Stimulated activated CD8-positive, alpha-beta memory T cell treated with anti-CD3 and anti-CD28 coated beads, Interleukin-15, amount 100 ng/mL, for 1 hour (primary cell): Measurements from ENCODE around the gene CTNNBL1.

Source experiments
- DNase-seq: peaks from one replicate; pipeline ENCODE4 v3.0.0-alpha.2; 2020; ENCODE audit warnings: low read depth

Gene CTNNBL1

DNA sequence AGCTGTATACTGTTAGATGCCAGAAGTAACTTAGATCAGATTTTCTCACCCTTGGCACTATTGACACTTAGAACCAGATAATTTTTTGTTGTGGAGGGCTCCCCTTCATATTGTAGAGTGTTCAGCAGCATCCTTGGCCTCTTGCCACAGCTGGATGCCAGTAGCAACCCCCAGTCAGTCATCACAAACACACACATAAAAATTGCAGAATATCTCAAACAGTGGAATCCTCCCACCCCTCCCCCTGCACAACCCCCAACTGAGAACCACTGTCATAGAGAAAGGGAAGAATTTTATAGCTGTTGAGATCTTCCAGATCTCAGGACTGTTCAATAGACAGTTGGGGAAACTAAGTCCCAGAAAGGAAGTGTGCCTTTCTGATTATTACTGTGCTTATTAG is 127.9 kb downstream of the CTNNBL1 start:
- DNase-seq: no peak

DNA sequence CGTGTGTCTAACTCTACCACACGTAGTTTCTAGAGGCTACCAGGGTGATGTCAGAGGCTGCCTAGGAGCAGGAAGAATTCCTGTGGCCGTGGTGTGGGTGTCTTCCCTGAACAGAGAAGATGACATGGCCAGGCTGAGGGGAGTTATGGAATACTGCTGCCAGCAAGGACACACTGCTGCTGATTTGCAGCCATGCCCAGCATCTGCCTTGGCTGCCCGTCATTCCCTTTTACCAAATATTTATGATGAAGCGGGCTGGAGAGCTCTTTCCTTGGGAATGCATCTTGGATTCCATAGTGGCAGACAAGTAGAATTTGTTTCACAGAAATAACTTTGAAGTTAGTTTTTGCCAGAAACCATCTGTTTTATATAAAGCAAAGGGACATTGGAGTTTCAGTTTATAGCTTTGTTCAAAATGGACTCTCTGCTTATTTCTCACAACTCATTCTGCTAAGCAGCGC is 128.3 kb downstream of the CTNNBL1 start:
- no peak for DNase-seq

DNA sequence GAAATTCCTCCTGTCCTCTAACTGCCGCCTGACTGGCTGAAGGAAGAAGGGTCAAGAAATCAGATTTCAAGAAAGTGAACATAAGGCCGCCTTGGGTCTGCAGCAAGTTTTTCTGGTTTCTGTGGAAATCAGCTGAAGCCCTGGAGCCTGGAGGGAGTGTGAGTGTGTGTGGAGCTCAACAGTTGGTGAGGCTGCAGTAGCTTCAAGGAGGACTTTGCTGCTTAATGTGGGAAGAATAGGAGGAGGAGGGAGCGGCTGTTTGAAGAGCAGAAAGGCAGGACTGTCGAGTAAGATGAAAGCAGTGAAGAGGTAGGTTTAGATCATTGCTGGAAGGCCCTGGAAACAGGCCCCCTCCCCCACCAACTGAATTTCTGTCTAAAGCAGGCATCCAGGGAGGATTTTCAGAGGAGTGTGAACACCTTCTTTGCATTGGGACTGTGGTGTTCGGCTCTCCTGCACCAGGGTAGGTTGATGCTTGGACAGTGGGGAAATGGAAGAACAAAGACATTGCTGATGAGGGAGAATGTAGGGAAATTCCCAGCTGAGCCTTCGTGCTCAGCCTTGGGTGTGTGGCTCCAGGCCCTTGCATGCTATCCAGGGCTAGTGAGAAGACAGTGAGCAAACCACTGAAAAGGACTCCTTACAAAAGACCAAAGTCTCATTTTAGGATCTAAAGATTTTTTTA is 129.6 kb downstream of the CTNNBL1 start:
- no peak for DNase-seq

DNA sequence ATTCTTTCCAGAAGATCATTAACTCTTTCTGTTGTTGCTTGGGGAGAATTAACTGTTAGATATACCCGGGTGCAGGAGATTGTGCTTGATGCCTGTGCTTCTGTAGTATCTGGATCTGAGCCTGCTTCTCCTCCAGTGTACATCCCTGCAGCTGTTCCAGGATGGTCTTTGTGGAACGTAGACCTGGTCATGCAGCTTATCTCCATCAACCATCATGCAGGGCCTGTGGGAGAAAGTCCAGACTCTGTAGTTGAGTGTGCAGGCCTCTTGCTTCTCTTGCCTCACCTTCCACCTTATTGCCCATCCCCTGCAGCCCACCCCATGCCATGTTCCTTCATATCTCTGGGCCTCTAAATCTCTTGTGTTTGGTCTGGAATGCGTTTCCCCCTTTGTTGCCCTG is 133.8 kb downstream of the CTNNBL1 start:
- DNase-seq: no peak

DNA sequence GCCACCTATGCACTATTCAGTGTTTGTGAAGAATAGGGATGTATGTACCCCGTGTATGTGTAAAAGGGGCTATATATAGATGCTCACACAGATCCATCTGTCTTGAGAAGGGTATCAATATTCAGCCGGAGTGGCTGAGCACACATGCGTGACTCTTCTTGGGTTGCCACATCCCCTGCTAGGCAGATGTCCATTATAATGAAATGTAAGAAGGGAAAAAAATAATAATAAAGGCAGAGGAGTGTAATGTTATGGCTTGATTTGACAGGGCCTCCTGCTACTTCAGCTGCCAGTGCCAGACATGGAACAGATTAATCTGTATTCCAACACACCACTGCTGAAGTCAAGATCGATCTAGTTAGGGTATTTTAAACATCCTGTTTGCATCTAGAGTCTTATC is 134.9 kb downstream of the CTNNBL1 start:
- no peak for DNase-seq

DNA sequence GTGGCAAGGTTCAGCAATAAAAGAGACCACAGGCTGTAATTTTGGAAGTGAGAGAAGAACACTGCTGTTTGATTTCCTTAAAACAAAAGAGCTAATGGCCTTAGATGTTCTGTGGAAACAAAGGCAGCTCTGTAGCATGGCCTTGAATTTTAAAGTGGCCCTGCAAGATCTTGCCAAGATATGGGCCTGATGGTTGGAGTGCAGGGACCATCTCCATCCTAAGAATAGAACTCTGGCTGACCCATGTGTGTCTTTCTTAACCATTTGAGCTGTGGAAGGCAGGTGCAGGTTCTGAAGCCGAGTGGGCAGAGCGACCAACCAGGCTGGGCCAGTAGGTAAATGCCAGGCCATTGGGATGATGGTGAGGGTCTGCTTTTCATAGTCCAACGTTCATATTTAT is 135.3 kb downstream of the CTNNBL1 start:
- no peak for DNase-seq

DNA sequence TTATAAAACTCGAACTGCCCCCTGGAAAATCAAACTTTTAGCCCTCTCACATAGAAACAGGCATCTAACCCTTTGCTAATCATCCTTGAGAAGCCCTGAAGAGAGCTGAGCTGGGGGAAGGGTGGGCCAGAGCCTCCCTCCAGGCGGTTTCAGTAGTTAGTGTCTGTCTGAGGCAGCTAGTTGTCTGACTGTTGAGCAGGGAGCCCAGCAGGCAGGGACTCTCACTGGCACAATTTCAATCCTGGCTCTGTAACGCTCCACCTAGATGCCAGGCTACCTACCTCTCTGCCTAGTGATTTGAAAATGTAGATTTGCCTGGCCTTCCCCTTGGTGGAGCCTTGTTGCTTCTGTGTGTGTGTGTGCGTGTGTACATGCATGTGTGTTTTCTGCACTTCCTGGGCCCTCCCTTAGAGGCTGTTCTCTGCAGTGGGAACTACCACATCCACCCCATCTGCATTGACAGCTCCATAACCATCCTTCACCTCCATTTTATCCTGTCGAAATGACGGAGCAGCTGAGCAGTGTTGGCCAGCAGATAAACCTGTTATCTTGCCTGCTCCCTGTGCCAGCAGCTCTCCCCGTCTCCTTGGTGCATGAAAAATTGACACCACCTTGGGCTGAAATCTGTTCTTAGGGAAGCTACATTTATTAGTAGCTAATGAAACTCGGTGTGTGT is 139.5 kb downstream of the CTNNBL1 start:
- DNase-seq: no peak

DNA sequence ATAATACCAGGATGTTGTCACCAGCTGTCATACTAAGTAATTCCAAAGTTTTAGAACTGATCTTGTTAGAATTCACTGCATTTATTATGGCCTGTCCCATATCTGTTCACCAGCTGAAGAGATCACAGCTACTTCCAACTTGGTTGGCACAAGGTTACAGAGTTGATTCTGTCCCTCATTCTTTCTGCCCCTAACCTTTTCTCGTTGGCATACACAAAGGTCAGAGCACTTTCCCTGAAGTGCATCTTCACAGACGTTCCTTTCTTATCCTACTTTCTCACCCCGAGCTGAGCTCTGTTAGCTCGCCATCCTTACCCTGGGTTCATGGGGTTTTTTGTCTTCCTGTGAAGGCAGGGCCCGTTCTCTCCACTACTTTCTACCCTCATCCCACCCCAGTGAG is 143.1 kb downstream of the CTNNBL1 start:
- no peak for DNase-seq

DNA sequence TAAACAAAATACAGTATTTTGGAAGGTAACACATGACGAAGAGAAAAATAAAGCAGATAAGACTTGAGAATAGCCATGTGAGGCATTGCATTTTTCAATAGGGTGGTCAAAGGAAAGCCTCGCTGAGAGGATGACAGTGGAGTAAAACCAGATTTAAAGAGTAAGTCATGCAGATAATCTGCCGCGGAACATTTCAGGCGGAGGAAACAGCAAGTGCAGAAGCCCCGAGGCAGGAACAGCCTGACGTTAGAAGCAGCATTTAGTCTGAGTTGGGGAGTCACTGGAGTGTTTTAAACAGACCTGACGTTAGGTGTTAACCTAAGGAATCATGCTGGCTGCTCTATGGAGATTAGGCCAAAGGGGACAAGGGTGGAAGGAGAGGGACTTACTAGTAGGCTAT is 144.1 kb downstream of the CTNNBL1 start:
- no peak for DNase-seq

DNA sequence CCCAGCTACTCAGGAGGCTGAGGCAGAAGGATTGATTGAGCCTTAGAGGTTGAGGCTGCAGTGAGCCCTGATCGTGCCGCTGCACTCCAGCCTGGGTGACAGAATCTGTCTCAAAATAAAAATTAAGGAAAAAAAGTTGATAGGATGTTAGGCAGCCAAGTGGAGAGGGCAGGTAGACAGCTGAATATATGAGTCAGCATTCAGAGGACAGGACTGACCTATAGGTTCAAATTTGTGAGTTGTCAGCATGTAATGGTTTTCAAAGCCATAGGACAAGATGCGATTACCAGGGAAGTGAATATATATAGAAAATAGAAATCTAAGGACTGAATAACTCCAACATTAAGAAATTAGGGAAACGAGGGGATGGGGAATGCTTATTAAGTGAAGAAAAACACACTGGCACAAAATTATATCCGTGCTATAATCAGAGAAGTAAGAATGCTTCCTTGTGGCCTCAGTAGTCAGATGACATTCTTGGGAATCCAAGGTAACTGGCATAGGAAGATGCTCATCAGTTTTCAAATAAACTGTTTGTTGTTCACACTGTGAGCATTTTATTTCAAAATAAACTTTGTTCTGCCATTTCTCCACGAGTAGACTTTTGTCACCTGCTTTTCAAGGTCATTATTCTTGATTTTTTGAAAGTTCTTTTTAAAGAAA is 145.1 kb downstream of the CTNNBL1 start:
- DNase-seq: no peak

DNA sequence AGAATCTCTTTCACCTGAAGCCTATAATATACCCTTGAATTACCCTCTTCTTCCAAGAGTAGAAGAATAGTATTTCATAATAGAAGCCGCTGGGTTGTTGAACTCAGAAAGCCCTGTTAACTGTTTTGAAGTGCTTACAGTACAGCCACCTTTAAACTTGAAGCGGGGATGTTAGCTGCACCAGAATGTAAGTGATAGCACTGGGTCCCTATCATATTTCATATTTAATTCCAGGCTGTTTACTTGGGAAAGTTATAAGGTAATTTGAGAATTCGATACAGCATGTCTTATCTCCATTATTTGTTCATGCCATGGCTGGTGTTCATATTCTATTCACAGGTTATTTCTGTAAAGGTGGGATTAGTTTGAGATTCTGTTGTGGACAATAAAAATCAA is 145.6 kb downstream of the CTNNBL1 start:
- no peak for DNase-seq

DNA sequence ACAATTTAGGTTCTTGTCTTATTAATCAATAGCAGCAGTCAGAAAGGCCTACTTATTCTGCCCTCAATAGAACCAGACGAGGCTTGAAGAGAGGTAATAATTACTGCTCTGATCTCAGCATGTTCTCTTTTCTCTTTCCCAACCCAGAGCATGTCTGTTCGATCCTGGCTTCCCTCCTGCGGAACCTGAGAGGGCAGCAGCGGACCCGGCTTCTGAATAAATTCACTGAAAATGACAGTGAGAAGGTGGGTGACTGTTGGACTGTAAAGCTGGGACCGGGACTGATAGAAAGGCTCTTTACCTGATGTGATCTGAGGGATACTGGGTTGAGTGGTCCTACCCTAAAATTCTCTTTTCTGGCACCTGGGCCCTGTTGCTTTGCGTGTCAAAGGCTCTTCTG is 146.1 kb downstream of the CTNNBL1 start:
- no peak for DNase-seq

DNA sequence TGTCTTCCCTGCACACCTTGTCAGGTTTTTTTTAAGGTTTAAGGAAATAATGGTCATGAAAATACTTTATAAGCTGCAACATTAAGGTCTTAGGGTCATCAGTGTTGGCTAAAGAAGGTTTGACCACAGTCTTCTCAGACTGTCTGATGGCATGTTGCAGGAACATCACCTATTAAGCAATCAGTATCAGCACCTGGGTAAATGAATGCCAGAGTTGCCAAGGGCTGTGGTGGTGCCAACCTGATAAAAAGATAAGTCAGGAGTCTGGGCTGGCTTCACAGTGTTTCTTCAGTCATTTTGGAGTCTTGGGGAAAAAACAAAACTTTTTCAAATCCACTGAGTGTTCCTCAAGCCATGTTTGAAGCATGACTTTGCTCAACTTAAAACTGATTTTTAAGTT is 147.6 kb downstream of the CTNNBL1 start:
- no peak for DNase-seq

DNA sequence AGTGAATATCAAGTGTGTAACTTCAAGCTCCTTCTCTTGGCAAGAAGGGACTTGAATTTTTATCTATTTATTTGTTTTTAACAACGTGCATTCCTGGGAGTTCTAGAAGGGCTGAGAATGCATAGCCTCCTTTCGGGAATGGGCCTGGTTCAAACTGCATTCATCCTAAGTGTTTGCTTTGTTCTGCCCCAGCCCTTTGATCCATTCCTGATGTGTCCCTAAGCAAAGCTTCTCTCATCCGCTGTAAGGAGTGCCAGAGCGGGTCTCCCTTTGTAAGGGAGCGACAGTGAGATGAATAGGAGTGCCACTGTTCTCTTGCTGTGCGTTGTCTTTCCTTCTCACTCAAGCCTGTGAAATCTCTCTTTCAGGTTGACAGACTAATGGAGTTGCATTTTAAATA is 148.1 kb downstream of the CTNNBL1 start:
- DNase-seq: no peak

DNA sequence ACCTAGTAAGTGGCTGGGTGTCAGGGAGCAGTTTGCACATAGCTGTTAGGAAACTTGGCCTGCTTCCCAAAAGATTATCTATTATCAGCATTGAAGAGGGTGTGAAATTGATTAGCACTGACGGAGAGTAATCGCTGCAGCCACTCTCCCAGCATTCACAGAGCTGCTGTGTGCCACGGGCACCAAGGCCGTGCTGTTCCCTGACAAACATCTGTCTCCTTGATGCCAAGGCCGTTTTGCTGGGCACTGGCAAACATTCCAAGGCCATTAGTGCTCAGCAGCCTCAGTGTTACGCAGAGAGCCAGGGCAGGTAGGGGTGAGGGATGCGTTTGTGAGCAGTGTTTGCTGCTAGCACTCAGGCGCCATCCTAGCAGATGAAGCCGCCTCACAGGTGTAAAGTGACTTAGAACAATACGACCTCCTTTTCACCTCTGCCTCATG is 151.4 kb downstream of the CTNNBL1 start:
- DNase-seq: no peak

DNA sequence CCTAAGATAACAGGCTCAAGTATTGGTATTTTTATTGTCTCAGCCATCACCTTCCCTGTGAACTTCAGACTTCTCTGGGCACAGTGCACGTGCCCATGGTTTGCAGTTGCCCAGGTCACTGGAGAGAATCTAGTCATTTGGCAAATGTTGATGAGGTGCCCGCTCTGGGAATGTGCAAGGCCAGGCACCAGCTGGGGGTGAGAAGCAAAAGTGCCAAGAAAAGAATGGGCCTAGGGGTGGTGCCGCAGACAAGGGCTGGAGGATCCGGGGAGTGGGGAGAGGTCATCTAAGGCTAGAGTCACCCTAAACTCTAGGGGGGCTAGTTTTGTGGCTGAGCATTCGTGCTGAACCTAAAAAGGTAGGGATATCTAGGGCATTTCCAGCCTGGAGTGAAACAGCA is 152.0 kb downstream of the CTNNBL1 start:
- no peak for DNase-seq

DNA sequence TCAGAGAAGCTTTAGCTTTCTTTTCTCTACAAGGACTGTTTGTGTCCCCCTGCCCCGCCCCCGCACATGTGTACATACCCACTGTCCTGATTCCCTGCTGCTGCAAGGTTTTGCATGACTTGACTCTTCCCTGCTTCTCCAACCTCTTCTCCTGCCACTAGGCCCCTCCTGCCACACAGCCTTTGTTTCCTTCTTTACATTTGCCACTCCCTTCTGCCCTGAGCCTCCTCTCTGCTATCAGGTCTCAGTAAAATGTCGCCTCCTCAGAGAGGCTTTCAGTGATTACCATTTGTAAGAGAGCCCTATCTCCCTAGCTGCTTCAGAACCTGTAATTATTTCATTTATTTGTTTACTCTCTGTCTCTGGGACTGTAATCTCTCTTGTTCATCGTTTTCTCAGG is 152.7 kb downstream of the CTNNBL1 start:
- DNase-seq: no peak

DNA sequence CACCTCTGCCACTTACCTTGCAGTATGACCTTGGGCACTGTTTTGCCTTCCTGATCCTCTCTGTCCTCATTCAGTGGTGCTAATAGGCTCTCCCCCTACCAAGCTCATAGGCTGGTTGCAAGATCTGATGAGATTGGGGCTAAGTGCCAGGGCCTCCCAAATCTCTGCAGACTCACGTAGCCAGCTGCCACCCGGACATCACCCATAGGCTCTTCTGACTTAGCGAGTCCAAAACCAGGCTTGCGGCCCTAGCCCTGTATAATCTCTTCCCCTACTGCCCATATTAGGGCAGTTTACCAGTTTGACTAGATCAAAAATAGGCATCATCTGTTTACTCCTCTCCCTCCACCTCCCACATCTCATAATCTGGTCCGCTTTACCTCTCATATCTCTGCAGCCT is 154.9 kb downstream of the CTNNBL1 start:
- no peak for DNase-seq

DNA sequence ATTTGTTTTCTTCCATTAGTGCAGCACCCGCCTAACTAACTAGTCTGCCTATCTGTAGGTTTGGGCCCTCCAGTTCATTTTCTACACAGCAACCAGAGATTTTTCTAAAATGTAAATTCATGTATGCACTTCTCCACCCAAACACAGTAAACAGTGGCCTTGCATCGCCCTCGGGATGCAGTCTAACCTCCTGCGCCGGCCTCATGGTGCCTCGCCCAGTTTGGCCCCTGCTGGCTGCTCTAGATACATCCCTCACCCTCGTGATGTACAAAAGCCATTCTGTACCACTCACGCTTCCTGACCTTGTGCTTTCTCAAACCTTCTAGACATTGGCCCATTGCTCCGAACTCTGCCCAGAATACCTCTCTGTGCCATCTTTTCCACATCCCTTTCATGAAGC is 155.3 kb downstream of the CTNNBL1 start:
- no peak for DNase-seq

DNA sequence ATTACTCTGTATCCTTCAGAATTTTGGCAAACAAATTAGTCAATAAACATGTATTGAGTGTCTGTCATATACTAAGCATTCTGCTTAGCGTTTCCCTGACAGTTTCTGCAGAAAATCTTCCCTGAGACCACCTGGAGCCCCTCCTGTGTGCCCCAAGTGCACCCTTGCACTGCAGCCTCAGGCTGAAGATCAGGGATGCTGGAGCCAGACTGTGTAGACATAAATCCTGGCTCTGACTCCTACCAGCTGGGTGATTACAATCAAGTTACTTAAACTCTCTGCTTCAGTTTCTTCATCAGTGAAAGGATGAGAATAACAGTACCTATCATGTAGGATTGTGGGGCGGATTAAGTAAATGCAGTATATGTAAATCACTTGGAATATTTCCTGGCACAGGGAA is 155.7 kb downstream of the CTNNBL1 start:
- no peak for DNase-seq

DNA sequence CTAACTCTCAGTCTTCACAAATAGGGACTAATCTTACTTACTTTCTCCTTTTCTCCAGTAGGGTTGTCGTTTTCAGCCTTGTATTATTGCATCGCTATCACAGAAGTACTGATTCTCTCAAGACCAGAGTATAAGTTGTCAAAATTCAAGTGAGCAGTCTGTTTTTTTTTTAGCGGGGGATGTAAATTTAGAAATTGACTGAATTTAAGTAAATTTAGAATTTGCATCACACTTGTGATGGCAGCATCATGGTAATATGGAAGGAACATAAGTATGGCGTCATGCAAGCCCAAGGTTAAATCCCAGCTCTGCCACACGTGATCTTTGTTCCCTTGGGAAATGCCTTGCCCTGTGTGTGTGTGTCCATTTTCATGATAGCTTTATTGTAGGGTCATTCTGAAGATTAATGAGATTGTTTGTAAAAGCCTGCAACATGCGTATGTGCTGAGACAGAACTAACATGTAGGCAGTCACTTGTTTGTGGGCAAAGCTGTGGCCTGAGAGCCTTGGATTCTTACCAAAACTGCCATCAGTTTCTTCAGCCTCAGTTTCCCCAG is 156.3 kb downstream of the CTNNBL1 start:
- no peak for DNase-seq

DNA sequence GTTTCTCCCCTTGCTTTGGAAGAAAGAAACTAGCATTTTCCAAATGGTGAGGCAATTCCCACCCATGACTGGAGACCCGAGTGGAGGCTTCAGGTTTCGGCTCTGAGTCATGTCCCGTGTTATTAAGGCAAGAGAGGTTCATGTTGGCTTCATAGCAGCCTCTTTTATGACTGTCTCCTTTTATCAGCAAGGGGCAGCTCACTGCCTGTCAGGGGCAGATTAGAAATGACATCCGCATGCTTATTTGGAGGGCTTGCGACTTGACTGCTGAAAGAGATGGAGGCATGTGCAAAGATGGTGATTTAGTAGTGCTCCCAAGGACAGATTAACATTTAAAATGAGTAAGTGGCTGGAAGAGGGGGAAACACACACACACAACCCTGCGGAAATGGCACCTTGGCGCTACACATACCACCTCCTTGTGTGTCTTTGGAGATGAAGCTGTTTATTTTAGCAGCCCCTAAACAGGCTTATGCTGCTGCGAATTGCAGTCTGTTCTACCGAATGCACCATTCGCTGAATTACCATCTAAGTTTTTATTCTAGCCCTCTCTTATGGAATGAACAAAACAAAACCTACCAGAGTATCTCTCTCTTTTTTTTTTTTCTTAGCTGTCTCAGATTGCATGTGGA is 157.0 kb downstream of the CTNNBL1 start:
- DNase-seq: no peak

DNA sequence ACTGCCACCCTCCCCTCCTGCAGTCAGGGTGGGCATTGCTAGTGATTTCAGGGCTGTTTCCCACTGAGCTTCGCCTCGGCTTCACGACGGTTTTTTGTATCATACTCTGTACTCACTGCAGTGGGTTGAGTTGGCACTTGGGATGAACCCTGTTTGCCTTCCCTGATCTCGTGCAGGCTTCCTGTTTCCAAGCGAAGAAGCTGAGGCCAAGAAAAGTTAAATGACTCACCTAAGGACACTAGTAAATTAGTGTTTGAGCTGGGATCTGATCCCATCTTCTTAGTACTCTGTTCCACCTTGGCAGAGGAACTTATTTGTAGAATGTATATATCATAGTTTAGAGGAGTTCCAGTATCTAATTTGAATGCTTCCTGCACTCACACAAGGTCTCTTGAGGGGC is 158.8 kb downstream of the CTNNBL1 start:
- no peak for DNase-seq
